Smooth muscle cell (in vitro differentiated cells): ENCODE results near the gene ETNK1. TPM values are rescaled to one million over a fixed set of nuclear protein-coding genes. Genes with fewer than 3 reads are reported as not detected.

ENCODE experiments used
- DNase-seq: peaks from one replicate; lab custom pipeline; 2025; ENCODE audit not compliant: unreplicated experiment; lab: John Stamatoyannopoulos, UW
- H2AFZ ChIP-seq: fragments of 200-600 bp; sonication (generic); 2 replicates; pipeline ENCODE4 v1.6.0; 2016; ENCODE audit warnings: antibody characterized with exemption, low read depth, mild to moderate bottlenecking
- H3F3A ChIP-seq: fragments of 200-600 bp; sonication (generic); 2 replicates; pipeline ENCODE4 v1.6.0; 2017; ENCODE audit warnings: antibody characterized with exemption, low read depth
- H3K27ac ChIP-seq: fragments of 200-600 bp; sonication (generic); 2 replicates; pipeline ENCODE4 v1.5.1; 2016; ENCODE audit warnings: low read depth, mild to moderate bottlenecking
- H3K27me3 ChIP-seq: fragments of 200-600 bp; sonication (generic); 2 replicates; pipeline ENCODE4 v1.6.1; 2016; ENCODE audit warnings: low read depth, mild to moderate bottlenecking
- H3K36me3 ChIP-seq: fragments of 200-600 bp; sonication (generic); 2 replicates; pipeline ENCODE4 v1.5.1; 2016; ENCODE audit warnings: low read depth
- H3K4me1 ChIP-seq: fragments of 200-600 bp; sonication (generic); 2 replicates; pipeline ENCODE4 v1.5.1; 2016; ENCODE audit warnings: low read depth
- H3K4me2 ChIP-seq: fragments of 200-600 bp; sonication (generic); 2 replicates; pipeline ENCODE4 v1.6.0; 2016; ENCODE audit warnings: mild to moderate bottlenecking
- H3K4me3 ChIP-seq: fragments of 200-600 bp; sonication (generic); 2 replicates; pipeline ENCODE4 v1.5.1; 2016; ENCODE audit warnings: mild to moderate bottlenecking
- H3K79me2 ChIP-seq: fragments of 200-600 bp; sonication (generic); 2 replicates; pipeline ENCODE4 v1.6.0; 2016; ENCODE audit warnings: low read depth, mild to moderate bottlenecking
- H3K9ac ChIP-seq: fragments of 200-600 bp; sonication (generic); 2 replicates; pipeline ENCODE4 v1.6.0; 2016; ENCODE audit warnings: low read depth
- H3K9me3 ChIP-seq: fragments of 200-600 bp; sonication (generic); replicated peaks from 2 replicates; pipeline ENCODE4 v1.5.1; 2016; ENCODE audit warnings: low read depth
- H4K20me1 ChIP-seq: fragments of 200-600 bp; sonication (generic); 2 replicates; pipeline ENCODE4 v1.6.0; 2016; ENCODE audit warnings: low read depth
- CTCF ChIP-seq: fragments of 200-600 bp; sonication (generic); IDR thresholded peaks from 2 replicates; pipeline ENCODE4 v1.5.1; 2017; ENCODE audit warnings: borderline replicate concordance, mild to moderate bottlenecking, antibody characterized with exemption; ENCODE audit not compliant: insufficient read depth, poor library complexity, severe bottlenecking
- WGBS: methylation state at CpG from one replicate; pipeline ENCODE4 v1.1.7; 2016; ENCODE audit warnings: low lambda C conversion rate; 5-methylcytosine and 5-hydroxymethylcytosine counted together
- polyA plus RNA-seq: library from polyadenylated mRNA; unstranded; fragments of >200 nt; fragmentation: Nextera tagmentation; extraction: Ambion mirVana; gene quantifications from 2 replicates; pipeline ENCODE4 v1.2.1, GENCODE V29; 2016
- total RNA-seq: library from RNA; depleted of rRNA; stranded (reverse); fragments of >200 nt; gene quantifications from 2 replicates; pipeline ENCODE4 v1.2.3, GENCODE V29; 2014

ETNK1 gene
- total and polyA plus RNA-seq, 2 experiments from 2014 or later = 19.2 to 35.7 TPM

- Histone ChIP-seq H3K4me2 (peak overlapping the region; percentile 94), H3K27ac (no peak overlapping the region), H3K9me3 (no peaks in the 10 kb centered on the region), H3K36me3 (no peaks in the 10 kb centered on the region), H3K79me2 (peaks cover 76% of the 10 kb centered on the region), H3F3A (peaks cover 9% of the 10 kb centered on the region), H3K27me3 (no peaks in the 10 kb centered on the region), H2AFZ (no peak overlapping the region), H3K4me3 (peak overlapping the region; percentile 85), H3K4me1 (peaks cover 34% of the 10 kb centered on the region), H4K20me1 (peaks cover 61% of the 10 kb centered on the region), H3K9ac (no peak overlapping the region)
- no peak for TF ChIP-seq CTCF
- DNase-seq = no peak
- WGBS = 78% methylated on average over 4 of the region's 4 CpGs
Measured at GRCh38 chr12:22628228-22628627, 3.3 kb downstream of the ETNK1 start.

GRCh38 chr12:22631863-22632463 lies 7.0 kb downstream of the ETNK1 start:
- Histone ChIP-seq H3F3A (no peaks in the 10 kb centered on the region), H2AFZ (no peak overlapping the region), H3K27me3 (no peaks in the 10 kb centered on the region), H3K4me2 (no peak overlapping the region), H3K36me3 (no peaks in the 10 kb centered on the region), H3K9me3 (no peaks in the 10 kb centered on the region), H3K4me1 (peaks cover 27% of the 10 kb centered on the region), H3K79me2 (peaks cover 96% of the 10 kb centered on the region), H3K27ac (no peak overlapping the region), H3K4me3 (no peak overlapping the region), H4K20me1 (peaks cover 93% of the 10 kb centered on the region), H3K9ac (no peak overlapping the region)
- WGBS = 94% methylated on average over 3 of the region's 3 CpGs
- TF ChIP-seq CTCF = peak; percentile 66
- DNase-seq = no peak

- over 99% methylated on average over 3 of the region's 3 CpGs for WGBS
- peaks cover 7% of the 10 kb centered on the region for H3K4me1 ChIP-seq
- H3K4me2 ChIP-seq = no peak overlapping the region
- no peak for TF ChIP-seq CTCF
- no peaks in the 10 kb centered on the region for H3F3A ChIP-seq
- no peaks in the 10 kb centered on the region for H3K9me3 ChIP-seq
- no peak overlapping the region for H3K27ac ChIP-seq
- H3K79me2 ChIP-seq = peaks cover 96% of the 10 kb centered on the region
- no peak overlapping the region for H3K4me3 ChIP-seq
- H4K20me1 ChIP-seq = peaks cover 95% of the 10 kb centered on the region
- no peaks in the 10 kb centered on the region for H3K27me3 ChIP-seq
- no peak for DNase-seq
- H3K9ac ChIP-seq = no peak overlapping the region
- H2AFZ ChIP-seq = no peak overlapping the region
- no peaks in the 10 kb centered on the region for H3K36me3 ChIP-seq
Measured at GRCh38 chr12:22634883-22635282, 9.9 kb downstream of the ETNK1 start.

GRCh38 chr12:22635812-22636211 lies 10.8 kb downstream of the ETNK1 start:
- Histone ChIP-seq H3K4me2 (peak overlapping the region; percentile 39), H3K27ac (peak overlapping the region; percentile 21), H3K36me3 (no peaks in the 10 kb centered on the region), H3F3A (no peaks in the 10 kb centered on the region), H2AFZ (no peak overlapping the region), H3K79me2 (peaks cover 96% of the 10 kb centered on the region), H3K4me1 (peaks cover 7% of the 10 kb centered on the region), H3K9ac (no peak overlapping the region), H3K27me3 (no peaks in the 10 kb centered on the region), H3K4me3 (no peak overlapping the region), H3K9me3 (no peaks in the 10 kb centered on the region), H4K20me1 (peaks cover 90% of the 10 kb centered on the region)
- 19% methylated on average over 1 of the region's 1 CpG for WGBS
- no peak for DNase-seq
- no peak for TF ChIP-seq CTCF
